ENCODE measurements around the gene SRGAP1.
"Not testable (repeated sequence)": the region's sequence is repeated elsewhere in the genome, so short reads cannot be mapped to it uniquely, and the experiment has no call there.

Gene SRGAP1

DNA sequence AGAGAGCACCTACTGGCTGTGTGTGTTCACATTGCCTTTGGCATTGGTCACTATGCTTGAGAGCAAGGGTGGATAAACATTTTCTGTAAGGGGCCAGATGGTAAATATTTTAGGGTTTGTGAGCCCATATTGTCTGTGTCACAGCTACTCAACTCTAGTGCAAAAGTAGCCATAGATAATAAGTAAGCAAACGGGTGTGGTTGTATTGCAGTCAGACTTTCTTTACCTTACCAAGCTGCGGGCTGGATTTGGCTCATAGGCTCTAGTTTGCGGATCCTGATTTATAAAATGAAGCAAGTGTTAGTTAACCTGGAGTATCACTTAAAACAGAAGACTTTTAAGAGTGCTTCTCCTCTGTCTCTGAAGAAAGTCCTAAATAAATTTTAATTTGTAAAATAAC is 208.6 kb downstream of the SRGAP1 start:
- no peak for DNase-seq (ENCODE audit: low spot score)

DNA sequence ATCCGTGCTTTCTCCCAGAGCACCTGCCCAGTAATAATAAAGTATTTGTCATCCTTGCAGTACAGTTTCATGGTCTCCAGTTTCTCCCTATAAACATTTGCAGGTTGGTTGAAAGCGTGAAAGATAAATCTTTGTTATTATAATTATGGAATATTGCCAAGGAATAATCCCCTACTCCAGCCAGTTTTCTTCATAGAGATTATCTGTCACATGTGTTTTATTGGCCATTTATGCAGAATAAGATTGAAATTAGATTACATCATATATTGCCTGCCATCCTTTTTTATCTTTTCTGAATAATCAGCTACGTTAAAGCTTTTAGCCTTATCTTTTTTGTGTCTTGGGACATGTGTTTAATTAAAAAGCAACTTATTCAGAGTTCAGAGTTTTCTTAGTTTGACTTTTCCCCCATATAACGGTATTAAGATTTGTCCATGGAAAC is 209.6 kb downstream of the SRGAP1 start:
- DNase-seq (ENCODE audit: low spot score): no peak

DNA sequence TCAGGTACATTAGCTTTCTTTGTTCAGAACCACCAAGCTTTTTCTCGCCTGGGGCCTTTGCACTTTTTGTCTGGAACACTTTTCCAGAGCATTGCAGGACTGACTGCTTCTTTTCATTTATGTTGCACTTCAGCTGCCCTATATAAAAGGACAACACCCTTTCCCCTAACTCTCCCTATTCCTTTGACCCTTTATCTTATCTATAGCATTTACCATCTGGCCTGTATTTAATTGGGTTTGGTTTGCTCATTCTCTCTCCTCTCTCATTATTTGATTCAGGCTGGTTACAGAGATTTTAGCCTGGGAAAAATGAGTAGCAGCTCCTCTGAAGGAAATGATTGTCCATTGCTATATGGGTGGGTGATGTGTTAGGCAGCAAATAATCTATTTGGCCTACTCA is 212.2 kb downstream of the SRGAP1 start:
- DNase-seq (ENCODE audit: low spot score): no peak

DNA sequence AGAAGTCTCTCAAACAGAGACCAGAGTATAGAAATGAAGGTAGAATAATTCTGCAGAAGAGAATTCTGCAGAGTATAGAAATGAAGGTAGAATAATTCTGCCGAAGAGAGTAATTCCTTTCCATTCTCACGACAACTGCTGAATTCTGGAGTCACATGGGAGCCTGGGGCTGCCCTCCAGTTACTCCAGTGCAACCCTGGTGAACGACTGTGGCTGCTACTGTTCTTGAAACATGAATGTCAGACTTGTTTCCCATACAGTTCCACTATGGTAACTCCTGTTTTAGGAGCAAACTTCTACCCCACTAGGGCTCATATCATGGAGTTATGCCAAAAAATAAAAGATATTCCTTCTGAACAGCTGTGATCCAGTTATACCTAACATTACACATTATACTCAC is 213.2 kb downstream of the SRGAP1 start:
- DNase-seq (ENCODE audit: low spot score): no peak

DNA sequence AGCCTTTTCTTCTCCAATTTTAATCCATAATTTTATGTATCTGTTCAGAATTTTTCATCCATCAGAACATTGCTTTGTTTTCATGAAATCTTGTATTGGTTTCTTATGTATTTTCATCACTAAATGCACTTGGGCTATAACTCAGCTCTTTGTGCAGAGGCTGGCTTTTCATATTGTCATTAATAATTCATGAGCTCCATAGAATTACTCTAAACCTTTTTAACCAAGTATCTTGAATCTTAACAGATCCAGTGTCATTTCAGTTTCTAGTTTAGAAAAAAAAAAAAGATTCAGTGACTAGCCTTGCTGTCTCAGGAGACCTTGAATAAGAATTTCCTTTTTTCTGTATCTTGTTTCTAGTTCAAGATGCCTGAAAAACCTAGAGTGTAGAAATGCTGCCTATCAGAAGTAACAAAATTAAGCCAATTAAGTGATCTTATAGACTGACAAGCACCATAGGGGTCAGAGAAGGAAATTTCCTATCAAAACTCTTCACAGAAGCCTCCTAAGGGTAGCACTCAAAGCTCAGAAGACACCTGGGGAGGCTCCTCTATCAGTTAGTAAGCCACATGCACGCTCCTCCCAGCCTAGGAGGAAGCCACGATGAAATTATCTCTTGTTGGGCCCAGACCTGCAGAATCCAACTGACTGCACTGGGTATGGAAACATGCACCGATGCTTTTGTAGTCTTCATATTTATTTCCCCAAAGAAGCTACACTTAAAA is 214.2 kb downstream of the SRGAP1 start:
- no peak for DNase-seq (ENCODE audit: low spot score)

DNA sequence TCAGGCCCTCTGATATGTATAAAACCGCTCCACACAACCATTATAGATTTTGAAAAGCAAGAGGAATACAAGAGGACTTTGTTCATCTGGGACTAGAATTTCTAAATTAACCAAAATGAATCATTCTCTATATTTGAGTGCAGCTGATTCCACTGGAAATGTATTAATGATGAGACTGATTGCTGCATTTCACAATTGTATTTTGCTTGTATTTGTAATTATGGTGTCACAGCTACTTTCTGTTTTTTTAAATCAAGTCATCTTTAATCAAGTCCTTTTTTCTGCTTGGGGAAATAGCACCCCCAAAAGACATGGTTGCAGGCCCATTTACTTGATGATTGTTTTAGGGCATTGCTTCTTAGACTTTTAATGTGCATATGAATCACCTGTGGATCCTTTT is 215.2 kb downstream of the SRGAP1 start:
- no peak for DNase-seq (ENCODE audit: low spot score)

DNA sequence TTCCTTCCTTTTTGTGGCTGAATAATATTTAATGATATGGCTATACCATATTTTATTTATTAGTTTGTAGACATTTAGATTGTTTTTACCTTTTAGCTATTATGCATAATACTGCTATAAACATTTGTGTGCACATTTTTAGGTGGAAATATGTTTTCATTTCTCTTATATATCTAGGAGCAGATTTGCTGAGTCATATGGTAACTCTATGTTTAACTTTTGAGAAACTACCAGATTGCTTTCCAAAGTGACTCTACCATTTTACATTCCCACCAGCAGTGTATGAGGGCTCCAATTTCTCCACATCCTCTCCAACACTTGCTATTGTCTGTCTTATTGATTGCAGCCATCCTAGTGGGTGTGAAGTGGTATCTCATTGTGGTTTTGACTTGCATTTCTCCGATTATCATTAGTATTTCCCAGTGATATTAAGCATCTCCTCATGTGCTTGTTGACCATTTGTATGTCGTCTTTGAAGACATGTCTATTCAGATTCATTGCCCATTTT is 217.4 kb downstream of the SRGAP1 start:
- no peak for DNase-seq (ENCODE audit: low spot score)

DNA sequence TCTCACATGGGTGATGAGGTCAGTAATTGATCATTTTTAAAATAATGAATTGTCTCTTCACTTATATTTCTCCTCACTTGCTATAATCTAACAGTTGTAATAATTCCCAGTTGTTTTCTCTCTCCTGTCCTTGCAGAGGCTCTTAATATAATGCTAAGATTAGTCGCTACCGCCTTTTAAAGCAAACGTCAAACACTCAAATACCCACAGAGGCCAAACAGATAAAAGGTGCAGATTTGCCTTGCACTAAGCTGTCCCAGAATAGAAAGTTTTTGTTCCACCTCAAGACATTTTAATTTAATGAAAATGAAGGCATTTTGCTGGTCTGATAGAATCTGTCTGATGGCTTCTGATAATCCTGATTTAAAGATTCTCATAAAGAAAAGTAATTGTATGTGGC is 218.6 kb downstream of the SRGAP1 start:
- DNase-seq (ENCODE audit: low spot score): no peak

DNA sequence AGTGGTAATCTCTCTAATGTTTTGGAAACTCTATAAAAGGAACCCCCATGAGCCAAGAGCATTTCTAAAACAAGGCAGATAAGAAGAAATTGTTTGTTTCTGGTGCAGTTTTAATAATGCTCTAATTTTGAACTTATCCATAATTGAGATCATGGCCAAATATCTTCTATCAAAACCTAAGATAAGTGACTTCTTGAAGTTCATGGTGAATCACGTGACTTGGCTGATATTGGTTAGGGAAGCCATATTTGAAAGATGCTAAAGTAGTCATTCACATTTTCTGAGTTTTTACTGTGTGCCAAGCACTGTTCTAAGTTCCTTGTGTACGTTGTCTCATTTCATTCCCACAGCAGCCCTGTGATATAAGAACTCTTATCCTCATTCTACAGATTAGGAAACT is 219.7 kb downstream of the SRGAP1 start:
- DNase-seq (ENCODE audit: low spot score): no peak

DNA sequence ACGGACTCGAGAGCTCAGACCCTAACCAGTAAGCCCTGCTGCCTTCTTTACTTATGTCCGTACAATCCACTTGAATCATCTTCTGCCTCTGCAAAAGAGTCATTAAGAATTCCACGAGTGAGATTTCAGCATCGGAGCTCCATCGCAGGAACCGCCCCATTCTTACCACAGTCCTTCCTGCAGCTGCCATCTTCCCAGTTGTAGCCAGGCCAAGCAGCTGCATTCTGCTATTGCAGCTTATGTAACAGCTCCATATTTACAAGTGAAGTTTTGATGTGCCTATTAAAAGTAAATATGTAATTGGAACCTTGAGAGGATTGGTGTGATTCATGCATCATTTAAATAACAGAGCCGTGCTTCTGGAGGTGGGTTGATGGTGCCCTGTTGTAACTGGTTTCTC is 220.2 kb downstream of the SRGAP1 start:
- DNase-seq (ENCODE audit: low spot score): no peak

DNA sequence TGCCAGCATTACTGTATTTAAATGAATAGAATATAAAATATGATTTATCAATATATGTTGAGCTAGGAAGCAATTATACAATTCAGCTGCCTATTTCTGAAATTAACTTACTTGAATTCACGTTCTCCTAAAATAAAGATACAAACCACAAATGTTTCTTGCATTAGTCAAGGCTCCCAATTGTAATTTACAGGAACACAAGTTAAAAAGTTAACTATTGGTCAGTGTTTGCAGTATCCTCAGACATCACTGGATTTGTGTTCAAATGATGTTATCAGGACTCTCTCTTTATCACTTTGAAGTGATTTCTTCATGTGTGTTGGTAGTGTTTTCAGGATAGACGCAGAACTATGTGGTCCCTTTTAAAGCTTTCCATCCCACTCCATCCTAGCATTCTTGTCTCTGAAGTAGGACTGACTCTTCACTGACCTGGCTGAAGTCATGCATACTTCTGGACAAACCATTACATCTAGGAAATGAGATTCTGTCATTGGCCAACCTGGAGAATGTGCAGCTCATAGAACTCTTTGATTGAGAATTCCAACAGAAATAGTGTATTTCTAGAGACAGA is 221.5 kb downstream of the SRGAP1 start:
- DNase-seq (ENCODE audit: low spot score): no peak

DNA sequence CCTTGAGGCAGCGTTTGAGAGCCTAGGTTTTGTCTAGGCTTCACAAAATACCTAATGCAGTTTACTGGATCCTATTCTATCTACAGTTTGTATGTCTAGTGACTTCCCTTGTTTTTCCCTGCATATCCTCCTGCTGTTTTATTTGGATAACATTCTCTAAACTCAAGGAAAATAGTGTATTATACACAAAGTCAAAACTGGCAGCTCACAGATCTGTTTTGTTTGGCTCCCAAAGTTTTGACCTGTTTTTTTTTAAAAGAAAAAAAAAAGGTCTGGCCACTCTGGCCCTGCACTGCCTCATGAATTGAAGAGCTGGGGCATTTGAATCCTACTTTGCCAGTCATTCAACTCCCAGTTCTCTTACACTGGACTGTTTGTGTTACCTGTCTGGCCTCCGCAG is 222.3 kb downstream of the SRGAP1 start:
- DNase-seq (ENCODE audit: low spot score): no peak

DNA sequence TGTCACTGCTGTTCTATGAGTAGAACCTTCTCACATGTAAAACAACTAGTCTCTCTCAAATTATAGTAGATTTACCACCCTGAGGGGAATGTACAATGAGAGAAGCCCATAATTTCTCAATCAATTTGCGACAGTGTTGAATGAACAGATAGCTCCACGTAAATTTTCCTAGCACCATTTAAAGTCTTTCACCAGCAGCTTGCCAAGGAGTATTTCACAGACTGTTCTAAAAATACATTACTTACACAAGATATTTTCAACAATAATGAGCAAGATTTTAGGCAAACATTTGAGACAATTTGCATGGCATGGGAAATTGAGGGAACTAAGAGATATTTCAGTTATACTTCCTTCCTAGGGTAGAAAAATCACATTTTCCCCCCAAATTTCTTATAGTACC is 226.0 kb downstream of the SRGAP1 start:
- DNase-seq (ENCODE audit: low spot score): no peak

DNA sequence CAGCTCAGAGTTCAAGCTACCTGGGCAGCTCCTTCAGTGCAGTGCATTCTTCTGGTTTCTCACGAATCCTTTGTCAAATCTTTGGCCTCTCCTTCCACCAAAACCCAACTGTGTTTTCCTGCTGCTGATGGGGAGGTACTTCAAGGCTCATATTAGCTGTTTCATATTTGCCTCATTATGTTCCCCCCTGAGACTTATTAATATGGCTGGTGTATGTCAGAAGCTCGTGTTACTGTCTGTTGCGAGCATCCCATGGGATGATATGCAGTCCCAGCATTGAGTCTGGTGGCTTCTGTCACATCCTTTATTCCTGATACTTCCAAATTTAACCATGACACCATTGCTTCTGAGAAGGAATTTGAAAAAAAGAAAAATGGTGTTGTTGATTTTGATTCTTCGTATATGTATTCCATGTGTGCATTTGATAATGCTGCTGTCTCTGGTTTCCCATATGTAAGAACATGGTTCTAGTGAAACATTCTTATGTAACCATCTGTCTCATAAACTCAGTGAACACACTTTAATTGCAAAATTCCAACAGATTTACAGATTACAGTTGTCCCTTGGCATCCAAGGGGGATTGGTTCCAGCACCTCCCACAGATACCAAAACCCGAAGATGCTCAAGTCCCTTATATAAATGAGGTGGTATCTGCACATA is 228.5 kb downstream of the SRGAP1 start:
- no peak for DNase-seq (ENCODE audit: low spot score)

DNA sequence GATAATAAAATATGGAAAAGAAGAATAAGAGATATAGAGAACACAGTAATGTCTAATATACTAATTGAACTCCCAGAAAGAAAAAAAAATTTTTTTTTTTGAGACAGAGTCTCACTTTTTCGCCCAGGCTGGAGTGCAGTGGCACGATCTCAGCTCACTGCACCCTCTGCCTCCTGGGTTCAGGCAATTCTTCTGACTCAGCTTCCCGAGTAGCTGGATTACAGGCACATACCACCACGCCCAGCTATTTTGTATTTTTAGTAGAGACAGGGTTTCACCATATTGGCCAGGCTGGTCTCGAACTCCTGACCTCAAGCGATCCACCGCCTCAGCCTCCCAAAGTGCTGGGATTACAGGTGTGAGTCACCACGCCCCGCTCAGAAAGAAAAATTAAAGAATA is 232.1 kb downstream of the SRGAP1 start:
- DNase-seq (ENCODE audit: low spot score): not testable (repeated sequence)

DNA sequence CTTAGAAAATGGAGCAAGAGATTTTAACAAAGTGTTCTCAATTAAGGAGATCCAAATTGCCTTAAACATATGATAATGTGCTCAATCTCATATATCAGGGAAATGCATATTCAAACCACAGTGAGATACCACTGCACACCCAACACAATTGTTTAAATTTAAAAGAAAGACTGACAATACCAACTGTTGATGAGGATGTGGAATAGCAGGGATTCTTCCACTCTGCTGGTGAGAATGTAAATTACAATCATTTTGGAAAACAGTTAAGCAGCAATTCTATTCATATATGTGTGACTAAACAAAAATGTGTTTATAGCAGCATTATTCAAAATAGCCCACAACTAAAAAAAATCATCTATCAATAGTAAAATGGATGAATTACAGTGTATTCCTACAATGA is 233.4 kb downstream of the SRGAP1 start:
- no peak for DNase-seq (ENCODE audit: low spot score)

DNA sequence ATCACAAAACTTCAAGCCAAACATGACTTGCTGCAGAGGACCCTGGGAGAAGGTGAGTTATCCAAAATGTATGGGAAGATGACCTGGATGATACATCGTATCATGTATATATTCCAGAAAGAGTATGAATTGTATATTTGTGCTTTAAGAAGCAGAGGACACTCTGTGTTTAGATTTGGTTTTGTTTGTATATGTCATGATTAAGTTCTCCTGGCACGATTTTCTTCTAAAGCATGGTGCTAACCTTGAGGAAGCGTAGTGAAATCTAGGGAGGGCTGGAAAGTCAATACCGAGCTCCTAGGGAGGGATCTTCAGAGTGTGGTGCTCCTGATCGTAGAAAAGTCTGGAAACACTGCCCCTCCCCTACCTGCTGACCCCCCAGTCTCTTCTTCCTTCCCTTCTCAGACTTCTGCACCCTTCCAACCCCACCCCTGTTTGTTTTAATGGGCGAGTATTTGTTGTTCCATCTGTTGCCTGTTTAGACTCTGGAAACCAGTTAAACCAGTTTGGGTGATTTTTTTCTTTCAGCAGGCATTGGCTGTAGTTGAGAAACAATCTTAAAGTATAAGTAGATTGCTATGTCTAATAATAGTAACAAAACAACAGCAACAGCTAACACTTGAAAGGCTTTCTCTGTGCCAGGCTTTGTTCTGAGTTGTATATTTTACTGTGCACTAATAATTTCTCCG is 236.0 kb downstream of the SRGAP1 start:
- no peak for DNase-seq (ENCODE audit: low spot score)

DNA sequence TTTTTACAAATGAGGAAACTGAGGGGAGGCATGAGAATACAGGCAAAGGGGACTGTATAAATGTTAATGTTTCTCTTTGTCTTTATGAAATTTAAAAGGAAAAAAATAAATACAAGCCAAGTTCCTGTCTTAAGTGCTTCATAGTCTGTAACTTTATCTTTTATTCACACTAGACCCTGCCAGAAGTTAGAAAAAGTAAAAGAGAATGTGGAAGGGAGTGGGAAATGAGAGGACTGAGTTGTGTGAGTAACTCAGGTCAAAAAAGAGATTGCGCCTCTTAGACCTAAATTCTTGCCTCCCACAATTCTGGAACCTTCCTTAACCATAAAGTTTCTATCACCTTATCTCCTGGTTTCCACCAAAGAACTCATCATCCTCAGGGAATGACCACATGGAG is 236.5 kb downstream of the SRGAP1 start:
- no peak for DNase-seq (ENCODE audit: low spot score)

DNA sequence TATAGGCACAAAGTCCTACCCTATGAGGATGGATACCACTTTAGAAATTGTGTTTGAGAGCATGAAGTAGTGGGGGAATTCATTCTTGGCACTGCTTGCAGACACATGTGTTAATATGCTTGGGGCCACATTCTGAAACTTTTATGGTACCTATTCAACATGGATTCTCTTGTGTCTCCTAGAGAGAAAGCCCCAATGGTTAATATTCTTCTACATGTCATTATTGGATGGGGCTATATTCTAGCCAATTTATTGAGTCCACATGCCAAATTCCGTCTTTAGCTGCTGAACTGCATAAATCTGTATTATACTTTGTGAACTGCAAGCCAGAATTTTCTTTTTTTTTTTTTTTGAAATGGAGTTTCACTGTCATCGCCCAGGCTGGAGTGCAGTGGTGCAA is 237.6 kb downstream of the SRGAP1 start:
- DNase-seq (ENCODE audit: low spot score): no peak

DNA sequence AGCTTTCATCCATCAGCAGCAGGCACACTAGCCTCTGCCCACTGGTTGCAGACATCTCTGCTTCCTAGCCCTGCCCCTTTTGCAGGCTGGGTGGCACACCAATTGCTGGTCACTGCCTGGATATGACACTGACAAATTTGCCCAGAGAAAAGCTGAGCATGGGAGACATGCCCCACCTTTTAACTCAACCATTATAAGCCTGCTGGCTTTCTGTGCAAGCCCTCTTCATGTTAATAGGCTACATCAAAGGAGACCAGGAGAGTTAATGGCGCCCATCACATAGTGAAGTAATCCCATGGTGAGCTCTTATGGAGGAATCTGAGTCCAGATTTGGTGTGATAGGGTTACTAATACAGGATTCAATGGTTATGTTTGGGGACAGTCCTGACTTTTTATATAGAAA is 238.4 kb downstream of the SRGAP1 start:
- no peak for DNase-seq (ENCODE audit: low spot score)

DNA sequence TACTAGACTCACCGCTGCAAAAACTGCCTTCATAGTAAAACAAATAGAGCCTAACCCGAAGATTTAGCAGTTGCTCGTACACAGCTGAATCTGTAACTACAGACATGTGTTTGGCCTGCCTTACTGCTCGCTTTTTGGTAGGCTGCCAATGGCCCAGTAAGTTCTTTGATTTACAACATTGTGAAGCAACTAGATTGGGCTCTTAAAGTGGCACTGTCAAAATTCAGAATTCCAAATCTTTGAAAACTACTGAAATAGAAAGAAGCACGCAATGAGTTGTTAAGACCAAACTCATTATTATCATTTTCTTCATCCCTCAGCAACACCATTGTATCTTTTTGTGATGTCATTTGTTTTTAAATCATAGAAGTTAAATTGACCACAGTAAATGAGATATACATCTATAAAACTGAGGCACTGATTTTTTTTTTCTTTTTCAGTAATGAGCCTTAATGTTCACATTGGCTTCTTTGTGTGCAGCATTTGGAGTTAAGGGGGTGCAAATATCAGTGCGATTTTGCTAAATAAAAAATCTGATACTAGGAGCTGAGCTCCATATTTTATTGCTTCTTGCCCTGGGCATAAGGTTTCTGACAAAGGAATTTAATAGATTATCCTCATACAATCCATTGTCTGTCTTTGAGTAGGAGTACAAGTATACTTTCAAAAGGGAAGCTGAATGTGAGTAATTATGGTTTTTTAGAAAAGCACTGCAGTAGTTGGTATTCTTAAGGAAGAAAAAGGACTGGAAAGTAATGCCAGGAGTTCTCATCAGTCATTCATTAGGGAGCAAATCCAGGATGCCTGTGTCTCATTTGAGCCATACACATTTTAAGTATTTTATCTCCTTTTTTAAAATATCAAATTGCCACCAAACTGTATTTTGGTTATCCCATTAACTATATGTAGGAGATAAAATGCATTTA is 239.0 kb downstream of the SRGAP1 start:
- DNase-seq (ENCODE audit: low spot score): no peak

DNA sequence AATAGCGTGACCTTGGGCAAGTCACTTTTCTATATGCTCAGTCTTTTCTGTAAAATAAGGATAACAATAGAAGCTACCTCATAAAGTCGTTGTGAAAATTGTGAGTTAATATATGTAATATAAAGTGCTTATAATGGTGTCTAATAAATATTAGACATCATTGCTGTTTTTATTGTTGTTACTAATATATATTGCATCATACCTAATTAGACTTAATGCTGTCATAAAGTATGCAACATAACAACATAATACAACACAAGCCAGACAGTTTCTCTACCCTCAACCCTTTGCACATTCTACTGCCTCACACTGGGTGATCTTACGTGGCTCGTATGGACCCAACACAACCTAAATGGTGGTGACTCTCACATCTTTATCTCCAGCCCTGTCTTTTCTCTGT is 240.7 kb downstream of the SRGAP1 start:
- no peak for DNase-seq (ENCODE audit: low spot score)
